Activated gamma-delta T cell (primary cell): ENCODE data around the gene HTT.
"Not testable (repeated sequence)": the region's sequence is repeated elsewhere in the genome, so short reads cannot be mapped to it uniquely, and the experiment has no call there.

Experiments
- DNase-seq: peaks from one replicate; lab custom pipeline; 2025; lab: John Stamatoyannopoulos, UW

Gene HTT

DNA sequence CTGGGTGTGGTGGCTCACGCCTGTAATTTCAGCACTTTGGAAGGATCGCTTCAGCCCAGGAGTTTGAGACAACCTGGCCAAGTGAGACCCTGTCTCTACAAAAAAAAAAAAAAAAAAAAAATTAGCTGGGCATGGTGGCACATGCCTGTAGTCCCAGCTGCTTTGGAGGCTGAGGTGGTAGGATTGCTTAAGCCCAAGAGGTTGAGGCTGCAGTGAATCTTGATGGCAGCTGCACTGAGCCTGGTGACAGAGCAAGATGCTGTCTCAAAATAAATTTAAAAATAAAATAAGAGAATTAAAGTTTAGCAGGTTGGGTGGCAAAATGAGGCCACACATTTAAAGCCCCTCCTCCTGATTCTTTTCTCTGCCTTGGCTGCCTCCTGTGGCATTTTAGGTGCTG is 47.1 kb downstream of the HTT start:
- DNase-seq, result no peak

DNA sequence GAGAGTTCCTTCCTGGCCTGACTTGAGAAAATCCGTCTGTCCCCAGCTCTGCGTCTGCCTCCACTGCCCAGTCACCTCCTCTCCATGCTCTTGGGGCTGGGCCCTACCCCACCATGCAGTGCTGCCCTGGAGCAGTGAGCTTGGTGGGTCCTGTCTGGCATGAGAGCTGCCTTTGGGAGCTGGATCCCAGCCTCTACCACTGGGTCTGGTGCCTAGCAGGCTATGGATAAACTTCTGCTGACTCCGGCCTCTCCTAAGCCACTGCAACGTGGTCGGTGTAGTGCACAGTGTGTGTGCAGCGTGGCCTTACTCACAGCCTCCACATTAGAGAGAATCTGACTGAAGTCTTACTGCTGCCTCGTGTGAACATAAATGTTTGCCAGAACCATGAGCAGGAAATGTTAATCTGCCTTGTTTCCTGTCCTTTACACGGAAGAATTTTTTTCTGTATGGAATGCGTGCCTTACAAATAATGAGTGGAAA is 47.6 kb downstream of the HTT start:
- no peak for DNase-seq

DNA sequence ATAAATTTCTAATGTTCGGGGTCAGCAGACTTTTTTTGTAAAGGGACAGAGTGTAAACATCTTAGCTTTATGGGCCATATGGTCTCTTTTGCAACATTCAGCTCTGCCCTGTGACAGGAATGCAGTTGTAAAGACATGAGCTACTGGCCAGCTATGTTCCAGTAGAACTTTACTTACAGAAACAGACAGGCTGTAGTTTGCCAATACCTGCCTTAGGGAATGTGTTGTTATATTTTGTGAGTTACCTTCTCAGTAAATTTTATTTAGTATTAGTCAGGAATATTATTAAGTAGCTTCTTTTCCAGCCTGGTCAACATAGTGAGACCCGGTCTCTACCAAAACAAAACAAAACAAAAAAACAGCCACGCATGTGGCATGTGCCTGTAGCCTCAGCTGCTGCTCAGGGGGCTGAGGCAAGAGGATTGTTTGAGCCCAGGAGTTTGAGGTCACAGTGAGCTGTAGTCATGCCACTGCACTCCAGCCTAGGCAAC is 48.7 kb downstream of the HTT start:
- DNase-seq, result no peak

DNA sequence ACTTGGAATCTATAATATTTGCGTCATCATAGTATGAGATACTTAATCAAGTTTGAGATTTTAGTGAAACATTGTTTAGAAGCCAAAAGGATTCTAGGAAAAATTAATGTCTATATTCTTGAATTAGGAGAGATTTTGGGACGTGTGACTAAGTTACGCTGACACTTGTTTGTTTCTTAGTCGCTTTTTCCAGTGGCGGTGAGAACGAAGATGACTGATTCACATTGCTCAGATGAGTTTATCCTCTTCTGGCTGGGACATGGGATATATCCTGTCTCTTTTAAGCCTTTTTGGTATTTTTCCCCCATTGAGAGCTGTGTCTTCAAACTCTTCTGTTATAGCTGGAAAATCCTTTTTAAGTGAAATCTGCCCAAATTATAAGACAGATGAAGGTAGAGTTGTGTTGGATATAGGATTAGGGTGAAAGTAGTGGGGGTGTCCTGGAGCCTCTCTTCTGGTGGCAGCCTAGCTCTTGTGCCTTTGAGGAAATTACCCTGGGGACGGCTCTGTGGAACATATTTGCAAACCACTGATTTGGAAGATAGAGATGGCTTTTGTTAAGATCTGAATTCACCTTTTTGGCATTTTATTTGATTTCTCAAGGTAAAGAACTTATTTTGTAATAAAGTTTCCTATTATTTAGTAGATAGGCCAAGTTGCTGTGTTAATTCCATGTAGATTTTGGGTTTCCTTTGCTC is 49.7 kb downstream of the HTT start:
- no peak for DNase-seq

DNA sequence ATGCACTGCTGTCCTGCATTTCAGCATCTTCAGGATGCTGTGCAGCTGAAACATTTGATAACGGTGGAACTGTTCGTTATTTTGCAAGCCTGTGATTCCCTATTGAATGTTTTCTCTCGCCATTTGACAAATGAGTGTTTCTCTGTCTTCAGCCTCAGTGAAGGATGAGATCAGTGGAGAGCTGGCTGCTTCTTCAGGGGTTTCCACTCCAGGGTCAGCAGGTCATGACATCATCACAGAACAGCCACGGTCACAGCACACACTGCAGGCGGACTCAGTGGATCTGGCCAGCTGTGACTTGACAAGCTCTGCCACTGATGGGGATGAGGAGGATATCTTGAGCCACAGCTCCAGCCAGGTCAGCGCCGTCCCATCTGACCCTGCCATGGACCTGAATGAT is 52.6 kb downstream of the HTT start:
- DNase-seq, result no peak

DNA sequence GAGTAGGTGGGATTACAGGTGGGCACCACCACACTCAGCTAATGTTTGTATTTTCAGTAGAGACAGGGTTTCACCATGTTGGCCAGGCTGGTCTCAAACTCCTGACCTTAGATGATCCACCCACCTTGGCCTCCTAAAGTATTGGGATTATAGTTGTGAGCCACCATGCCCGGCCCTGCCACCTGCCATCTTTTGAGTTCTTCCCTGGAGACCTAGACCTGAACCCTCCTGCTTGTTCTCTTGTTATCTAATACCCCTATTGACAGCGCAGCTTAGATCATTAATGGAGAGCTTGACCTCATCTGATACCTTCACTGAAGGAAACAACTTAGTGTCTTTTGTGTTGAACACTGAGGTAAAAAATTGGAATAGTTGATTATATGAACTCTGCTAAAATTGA is 53.6 kb downstream of the HTT start:
- no peak for DNase-seq

DNA sequence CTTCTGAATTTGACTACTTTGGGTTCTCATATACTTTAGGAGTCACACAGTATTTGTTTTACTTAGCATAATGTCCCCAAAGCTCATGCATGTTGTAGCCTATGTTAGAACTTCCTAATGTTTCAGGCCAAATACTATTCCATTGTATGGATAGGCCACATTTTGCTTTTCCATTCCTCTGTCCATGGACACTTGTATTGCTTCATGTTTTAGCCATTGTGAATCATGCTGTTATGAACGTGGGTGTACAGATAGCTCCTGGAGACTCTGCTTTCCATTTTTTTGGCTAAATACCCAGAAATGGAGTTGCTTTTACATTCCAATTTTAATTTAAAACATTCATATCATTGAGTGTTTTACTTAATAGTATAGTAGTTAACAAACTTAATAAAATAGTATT is 54.5 kb downstream of the HTT start:
- no peak for DNase-seq

DNA sequence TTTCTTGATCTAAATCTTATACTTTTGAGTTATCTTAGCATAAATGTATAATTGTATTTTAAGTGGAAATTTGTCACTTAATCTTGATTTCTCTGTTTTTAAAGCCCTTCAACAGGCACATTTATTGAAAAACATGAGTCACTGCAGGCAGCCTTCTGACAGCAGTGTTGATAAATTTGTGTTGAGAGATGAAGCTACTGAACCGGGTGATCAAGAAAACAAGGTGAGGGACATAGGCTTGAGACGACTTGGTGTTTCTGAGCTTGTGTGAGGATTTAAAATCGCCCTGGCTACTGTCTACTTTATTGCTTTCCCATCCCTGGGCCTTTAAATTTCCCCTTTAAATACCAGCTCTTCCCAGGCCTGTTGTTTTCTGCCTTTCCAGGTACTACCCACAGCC is 55.7 kb downstream of the HTT start:
- DNase-seq, result no peak

DNA sequence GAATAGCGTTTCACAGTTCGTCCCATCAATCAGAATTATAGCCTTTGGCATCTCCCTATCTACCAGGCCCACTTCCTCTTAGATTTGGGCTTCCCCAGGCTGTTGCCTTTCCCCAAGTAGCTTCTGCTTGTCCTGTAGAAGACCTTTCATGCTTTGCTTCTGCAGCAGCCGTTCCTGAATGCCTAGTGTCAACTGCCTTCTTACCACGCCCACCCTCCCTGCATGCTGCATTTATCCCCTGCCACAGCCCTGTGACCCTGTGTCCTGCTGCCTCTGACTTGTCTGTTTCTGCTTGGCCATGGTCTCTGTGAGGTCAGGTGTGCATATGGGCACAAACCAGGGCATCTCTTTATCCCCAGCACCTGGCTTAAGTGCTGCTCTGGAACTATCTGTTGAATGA is 56.3 kb downstream of the HTT start:
- DNase-seq, result no peak

DNA sequence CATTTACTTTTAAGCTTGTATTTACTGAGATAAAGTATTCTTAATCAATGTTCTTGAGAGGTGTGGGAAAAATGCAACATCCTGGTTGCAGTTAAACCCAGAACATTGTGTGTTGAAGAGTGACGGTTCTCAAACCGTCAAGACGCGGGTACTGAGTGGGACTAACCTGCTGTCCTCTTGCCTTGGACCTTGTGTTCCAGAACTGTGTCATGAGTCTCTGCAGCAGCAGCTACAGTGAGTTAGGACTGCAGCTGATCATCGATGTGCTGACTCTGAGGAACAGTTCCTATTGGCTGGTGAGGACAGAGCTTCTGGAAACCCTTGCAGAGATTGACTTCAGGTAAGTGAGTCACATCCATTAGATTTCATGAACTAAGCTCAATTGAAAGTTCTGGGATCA is 59.7 kb downstream of the HTT start:
- DNase-seq, result no peak

DNA sequence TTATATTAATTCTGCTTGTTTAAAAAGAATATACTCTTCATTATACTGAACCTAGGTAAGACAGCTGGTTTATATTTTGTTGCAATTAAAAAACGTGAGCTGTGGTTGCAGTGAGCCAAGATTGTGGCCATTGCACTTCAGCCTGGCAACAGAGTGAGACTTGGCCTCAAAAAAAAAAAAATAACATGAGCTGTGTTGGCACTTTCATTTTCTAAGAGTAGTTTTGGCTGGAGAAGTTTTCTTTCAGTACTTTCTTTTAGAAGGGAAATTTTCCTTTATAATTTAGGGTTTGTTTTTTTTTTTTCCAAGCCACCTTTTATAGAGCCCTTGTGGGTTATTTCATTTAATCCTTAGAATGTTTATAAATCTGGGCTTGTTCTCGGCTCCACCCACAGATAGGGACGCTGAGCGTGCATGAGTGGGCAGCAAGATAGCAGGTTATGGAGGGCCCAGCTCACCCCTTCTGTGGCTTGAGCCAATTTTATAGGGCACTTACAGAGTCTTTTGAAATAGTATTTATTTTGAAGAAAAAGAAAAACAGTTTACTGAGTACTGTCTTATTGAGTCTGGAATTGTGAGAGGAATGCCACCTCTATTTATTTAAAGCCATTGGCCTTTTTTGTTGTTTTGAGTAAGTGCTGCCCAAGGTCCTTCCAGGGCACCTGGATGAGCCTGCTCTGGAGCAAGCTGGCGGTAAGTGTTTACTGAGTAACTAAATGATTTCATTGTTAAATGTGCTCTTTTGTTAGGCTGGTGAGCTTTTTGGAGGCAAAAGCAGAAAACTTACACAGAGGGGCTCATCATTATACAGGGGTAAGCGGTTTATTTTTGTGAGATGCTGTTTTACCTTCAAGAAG is 60.9 kb downstream of the HTT start:
- no peak for DNase-seq

DNA sequence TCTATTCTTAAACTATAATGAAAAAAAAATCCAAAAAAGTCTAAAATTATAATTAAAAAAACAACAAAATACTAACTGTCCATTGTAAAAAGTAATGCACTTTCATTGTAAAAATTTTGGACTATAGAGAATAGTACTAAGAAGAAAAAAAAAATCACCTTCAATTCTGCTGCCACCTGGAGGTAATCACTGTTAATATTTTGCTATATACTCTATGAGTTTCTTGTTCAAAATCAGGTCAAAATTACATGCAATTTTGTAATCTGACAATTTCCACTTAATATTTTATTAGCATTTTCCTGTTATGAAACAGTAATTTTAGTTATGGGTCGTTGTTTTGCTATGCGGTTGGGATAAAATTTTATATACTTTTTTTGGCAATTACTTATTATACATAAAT is 62.0 kb downstream of the HTT start:
- no peak for DNase-seq

DNA sequence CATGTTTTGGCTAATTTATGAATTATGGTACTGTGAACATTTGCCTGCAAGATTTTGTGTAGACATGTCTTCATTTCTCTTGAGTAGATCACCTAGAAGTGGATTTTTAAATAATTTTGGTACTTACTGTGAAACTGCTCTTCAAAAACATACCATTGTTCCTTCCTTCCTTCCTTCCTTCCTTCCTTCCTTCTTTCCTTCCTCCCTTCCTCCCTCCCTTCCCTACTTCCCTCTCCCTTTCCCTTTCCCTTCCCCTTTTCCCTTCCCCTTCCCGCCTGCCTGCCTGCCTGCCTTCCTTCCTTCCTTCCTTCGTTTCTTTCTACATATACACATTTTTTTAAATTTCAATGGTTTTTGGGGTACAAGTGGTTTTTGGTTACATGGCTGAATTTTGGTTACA is 63.4 kb downstream of the HTT start:
- no peak for DNase-seq

DNA sequence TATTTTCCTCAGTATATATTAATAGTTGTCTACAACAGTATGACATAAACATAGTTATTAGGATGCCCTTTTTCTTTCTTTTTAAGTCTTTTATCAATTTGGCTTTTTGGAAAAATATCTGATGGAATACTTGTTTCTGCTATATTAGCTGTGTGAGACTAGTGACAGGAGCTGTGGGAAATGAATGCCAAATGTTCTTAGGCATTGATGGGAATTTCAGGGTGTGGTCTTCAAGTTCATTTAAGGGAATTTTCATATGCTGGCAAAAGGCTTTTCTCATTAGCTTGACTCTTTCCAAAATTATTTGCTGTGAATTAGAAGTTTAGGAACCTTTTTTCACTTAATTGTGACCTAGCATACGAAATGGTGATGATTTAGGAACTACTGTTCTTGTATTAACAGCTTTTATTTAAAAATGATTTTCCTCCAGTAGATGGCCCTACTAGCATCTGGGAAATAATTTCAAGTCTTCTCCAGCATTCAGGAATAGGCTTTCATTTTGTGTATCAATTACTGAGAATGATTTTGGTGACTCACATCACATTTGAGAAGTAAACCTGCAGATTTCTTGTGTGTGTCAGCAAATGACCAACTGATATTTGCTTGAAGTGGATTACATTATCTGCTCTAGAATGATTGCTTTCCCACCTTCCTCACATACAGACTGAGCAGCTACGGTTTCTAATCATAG is 70.9 kb downstream of the HTT start:
- DNase-seq, result no peak

DNA sequence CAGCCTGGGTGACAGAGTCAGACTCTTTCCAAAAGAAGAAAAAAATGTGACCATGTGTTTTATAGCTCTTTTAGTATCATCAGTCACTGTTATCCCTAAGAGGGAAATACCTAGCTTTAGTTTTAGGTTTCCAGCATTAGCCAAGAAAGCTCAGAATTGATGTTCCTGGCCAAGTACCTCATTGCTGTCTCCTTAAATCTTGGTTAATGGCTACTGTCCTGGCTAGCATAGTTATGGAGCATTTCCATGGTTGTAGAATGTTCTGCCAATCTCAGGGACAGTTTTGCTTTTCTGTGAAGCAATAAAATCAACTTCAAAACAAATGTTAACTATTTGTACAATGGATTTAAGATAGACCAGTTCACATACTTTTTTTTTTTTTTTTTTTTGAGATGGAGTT is 74.4 kb downstream of the HTT start:
- DNase-seq, result no peak

DNA sequence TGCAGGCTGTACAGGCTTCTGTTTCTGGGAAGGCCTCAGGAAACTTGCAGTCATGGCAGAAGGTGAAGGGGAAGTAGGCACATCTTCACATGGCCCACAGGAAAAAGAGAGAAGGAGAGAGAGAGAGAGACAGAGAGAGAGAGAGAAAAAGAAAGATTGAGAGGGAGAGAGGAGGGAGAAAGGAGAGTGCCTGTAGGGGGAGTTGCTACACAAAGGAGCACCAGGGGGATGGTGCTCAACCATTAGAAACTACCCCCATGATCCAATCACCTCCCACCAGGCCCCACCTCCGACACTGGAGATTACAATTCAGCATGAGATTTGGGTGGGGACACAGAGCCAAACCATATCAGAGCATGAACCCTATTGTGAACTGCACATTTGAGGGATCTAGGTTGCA is 76.8 kb downstream of the HTT start:
- not testable (repeated sequence) for DNase-seq

DNA sequence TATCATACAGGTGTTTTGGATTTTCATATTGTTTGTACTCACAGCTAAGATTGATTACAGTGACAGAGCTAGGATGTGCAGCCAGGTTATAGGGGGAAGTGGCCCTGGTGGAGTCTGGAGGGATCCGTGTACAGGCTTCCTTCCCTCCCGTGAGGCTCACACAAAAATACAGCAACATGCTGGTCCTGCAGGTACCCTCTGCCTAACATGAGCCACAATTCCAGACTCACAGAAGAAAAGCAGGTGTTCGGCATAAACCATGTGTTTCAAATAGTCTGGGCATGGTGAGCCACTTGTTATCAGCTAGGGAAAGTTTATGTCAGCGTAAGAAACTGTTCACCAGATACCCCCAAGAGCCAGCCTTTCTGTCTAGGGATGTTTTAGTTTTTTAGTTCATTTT is 82.9 kb downstream of the HTT start:
- no peak for DNase-seq

DNA sequence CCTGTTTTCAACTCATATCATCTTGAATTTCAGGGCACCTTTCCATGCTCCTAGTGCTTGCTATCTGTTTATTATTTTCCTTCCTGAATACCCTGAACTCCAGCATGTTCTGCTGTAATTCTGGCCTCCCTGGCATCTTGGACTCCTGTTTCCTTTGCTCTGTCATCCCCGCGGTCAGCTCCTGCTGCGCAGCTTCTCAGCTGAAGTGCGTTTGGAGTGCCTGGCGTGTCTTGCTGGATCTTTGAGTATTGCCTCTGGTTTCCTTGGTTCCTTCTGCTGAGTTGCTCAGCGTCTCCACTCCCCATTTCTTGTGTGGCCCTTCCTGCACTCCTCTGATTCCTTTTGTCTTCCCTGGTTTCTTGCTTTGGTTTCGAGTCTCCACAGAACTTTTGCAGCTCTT is 84.4 kb downstream of the HTT start:
- no peak for DNase-seq

DNA sequence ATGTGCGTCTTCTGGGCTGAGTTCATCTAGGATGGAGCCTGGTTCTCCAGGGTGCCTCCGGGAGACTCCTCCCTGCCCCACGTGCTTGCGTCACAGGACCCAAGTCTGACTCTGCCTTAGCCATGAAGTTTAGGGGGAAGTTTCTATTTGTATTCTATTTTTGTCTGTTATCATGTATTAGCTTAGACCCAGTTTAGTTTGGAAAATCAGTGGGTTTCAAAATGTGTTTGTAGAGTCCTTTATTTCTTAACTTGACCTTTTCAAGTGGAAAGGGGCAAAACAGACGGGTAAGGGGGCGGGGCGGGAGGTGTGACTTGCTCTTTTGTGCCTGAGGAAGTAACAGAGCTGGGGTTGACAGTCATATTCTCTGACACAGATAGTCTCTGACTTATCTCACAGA is 86.0 kb downstream of the HTT start:
- no peak for DNase-seq

DNA sequence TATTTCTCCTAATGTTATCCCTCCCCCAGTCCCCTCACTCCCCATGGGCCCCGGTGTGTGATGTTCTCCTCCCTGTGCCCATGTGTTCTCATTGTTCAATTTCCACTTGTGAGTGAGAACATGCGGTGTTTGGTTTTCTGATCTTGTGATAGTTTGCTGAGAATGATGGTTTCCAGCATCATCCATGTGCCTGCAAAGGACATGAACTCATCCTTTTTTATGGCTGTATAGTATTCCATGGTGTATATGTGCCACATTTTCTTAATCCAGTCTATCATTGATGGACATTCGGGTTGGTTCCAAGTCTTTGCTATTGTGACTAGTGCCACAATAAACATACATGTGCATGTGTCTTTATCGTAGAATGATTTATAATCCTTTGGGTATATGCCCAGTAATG is 86.6 kb downstream of the HTT start:
- DNase-seq, result not testable (repeated sequence)

DNA sequence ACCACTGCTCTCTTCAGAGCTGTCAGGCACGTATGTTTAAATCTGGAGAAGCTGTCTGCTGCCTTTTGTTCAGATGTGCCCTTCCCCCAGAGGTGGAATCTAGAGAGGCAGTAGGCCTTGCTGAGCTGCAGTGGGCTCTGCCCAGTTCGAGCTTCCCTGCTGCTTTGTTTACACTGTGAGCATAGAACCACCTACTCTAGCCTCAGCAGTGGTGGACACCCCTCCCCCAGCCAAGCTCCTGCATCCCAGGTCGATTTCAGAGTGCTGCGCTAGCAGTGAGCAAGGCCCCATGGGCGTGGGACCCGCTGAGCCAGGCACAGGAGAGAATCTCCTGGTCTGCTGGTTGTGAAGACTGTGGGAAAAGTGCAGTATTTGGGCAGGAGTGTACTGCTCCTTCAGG is 92.0 kb downstream of the HTT start:
- not testable (repeated sequence) for DNase-seq

DNA sequence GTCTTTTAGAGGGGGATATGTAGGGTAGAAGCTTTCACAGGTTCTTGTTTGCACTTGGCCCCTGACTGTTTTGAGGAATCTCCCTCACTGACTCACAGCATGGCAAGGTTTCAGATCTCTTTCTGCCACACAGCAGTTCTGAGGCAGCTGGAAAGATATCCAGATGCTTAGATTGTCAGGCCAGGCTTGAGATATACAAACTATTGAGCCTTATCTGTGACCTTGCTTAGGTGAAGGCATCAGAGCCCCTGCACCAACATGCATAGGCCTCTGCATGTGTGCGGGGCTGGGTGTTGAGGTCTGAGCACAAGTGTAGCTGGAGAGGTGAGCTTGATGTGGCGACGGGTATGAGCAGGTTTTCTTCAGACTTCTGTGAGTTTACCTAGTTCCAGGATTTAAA is 93.5 kb downstream of the HTT start:
- DNase-seq, result no peak
